ENCODE results near the gene RIPK4.

RIPK4 gene

DNA sequence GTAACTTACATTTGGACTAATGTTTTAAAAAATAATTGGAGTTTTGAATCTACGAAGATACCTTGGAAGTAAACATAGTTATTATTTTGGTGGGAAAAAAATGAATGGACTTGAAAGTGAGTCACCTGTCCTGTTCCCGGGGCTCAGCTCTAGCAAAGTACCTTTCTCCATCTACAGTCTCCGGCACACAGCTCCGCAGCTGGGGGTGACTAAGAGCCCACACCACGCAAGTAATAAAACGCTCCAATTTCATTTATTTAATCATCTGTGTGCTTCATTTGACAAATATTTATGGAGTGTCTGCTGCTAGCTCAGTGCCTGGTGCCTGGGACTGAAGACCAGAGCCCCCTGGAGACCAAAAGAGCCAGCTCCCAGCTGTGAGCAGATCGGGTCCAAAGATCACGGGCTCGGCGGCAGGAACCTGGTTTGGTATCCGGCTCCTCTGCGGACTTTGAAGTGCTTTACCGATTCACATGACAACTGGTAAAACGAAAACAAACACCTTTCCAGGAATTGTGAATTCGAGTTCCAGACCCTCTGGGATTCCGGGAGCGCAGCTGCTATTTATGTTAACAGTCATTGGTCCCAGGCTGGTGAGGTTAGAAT lies 1.7 kb upstream of the RIPK4 start:
- peak in 1 of 2 donors; percentile 9 for DNase-seq

DNA sequence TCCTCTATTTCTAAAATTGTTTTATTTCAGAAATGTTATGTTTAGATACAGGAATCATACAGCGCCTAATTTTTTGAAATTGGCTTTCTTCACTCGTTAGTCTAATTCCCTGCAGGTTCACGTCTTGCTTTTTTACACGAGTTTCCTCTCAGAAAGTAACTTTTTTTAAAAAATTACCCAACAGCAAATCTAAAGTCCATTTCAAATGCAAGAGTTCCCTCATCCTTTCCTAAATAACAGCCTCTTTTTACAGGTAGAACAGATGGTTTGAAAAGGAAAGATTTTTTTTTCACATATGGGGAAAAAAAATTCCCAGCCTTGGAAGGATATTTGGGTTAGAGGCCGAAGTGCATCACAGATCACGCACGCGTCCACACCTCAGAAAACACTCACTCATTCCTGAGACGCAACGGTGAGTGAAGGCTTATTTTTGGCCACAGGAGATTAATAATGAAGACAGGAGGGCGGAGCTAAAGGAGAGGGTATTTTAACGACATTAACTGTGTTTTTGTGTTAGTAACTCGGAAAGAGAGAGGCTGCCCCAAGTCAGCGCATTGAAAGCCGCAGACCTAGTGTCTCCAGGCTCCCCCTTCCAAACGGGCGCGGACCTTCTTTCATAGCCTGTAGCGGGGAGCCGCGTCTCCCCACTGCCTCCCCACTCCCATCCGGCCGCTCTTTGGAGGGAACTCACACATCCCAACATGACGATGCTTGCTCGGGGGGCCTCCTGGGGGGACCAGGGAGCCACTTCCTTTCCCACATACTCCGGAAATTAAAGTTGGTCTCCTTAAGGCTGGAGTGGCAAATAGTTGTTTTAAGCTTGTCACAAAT lies 969 bp upstream of the RIPK4 start:
- no peak for DNase-seq

DNA sequence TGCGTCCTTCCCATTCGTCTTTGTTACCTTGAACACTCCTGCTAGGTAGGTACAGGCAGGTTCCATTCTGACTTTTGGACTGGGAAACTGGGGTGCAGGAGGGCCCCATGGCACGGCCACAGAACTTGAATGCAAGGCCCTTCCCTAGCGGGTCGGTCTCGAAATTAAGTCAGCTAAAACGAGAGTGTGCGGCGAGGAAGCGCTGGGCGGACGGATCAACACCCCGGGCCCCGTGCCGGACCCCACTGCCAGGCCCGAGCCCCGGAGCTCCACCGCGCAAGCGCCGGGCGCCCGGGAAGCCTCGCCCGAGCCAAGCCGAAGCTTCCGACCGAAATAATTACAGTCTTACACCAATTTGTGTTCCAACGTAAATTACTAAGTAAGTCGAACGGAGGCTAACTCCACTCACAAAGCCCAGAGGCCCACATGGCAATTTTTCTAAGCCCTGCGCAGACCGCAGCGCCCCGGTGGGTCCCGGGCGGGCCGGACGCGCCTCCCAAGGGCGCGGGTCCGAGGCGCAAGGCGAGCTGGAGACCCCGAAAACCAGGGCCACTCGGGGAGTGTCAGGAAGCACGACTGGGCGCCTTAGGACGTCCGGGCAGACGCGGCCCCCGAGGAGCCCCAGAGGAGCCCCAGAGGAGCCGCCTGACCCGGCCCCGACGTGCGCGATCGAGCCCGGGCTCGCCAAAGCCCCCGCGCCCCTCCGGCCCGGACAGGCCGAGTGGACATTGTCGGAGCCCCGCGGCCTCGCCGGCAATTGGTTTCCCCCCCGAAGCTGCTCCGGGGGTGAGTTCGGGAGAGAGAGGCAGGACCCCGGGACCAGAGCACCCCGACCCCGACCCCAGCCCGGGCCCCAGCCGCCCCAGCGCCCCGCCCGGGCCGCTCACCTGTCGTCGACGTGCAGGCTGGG lies 624 bp downstream of the RIPK4 start:
- no peak for DNase-seq

DNA sequence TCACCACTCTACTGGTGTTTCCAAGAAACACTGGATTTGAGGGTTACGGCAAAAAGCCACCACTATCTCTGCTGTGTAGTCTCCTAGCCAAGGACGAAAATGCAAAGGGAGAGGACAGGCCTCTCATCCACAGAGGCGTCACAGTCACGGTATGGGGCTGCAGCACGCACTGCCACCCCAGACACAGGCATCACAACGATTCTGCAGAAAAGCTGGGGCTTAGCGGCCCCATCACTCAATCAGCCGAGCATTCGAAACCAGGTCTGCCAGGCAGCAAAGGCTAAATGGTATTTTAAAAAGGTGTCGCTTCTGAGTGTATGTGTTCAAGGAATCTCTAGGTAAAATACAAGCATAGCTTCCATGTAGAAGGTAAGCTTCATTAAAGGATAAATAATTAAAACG lies 1.4 kb downstream of the RIPK4 start:
- DNase-seq, result no peak

DNA sequence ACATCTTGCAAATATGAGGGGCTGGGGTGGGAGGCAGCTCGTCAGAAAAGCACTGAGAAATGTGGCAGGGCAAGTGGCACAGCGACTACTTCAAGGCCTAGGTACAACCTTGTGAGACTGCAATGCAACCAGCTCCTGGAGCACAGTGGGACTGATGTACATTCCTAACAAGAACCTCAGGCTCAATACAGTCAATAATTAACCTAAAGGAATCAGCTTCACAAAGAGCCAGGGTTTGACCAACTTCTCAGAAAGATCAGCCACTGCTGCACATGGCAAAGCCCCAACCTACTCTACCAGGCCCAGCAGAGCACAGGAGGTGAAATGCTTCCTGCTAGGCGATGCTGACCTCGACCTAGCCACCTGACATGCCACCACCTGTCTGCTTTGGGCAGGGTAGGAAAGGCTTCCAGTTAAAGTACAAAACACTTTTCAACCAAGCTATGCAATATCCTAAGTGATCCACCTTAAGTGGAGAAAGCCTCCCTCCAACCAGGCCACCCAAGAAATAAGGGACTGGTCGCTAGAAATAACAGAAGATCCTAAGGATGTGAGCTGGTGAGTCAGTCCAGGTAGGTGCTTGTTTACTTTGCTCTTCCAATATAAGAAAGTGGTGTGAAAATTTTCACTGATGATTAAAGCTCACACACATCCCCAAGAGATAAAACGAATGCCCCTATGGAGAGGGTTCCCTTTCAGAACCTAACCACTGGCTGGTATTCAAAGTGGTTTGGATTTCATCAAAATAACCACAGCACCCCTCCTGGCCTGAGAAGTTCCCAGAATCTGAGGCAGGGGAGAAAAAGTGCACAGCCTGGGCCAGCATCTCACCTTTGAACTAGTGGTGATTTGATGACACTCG lies 2.1 kb downstream of the RIPK4 start:
- no peak for DNase-seq

DNA sequence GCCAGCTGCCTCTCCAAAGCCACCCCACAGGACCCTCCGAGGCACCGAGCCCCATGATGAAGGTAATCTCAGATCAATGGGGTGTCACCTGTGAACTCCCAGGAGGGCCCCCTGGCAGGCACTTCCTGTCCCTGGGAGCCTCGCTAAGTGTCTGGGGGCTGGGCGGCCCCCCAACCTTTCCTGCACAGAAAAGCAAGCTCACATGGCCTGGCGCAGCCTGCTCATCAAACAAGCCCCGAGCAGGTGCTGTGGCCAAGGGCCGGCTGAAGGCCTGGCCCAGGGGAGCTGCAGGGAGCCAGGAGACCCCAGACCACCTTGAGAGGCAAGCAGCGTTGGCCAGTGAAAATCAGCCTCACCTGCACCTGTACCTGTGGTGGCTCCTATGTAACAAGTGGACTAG lies 2.9 kb downstream of the RIPK4 start:
- no peak for DNase-seq

DNA sequence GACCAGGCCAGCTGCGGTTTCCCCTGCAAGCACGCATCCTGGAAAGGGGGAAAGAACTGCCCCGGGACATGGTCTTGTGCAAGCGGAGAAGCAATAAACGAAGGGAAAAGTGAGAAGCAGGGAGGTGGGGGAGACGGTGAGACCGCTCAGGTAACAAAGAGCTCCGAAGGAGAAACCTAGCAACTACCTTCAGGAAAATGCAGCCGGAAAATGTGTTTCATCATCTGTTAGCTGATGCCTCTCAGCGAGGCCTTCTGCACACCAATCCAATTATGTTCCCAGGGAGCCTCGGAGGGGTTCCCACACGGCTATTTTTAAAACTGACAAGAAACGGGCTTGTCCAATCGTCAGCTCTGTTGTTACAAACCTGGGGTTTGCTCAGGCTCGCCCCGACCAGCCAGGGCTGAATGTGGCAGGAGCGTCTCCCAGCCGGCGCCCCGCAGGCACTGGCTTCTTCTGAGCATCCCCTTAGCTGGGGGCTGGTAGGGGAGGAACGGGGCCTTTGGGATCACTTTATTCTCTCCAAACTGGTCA lies 3.4 kb downstream of the RIPK4 start:
- no peak for DNase-seq

DNA sequence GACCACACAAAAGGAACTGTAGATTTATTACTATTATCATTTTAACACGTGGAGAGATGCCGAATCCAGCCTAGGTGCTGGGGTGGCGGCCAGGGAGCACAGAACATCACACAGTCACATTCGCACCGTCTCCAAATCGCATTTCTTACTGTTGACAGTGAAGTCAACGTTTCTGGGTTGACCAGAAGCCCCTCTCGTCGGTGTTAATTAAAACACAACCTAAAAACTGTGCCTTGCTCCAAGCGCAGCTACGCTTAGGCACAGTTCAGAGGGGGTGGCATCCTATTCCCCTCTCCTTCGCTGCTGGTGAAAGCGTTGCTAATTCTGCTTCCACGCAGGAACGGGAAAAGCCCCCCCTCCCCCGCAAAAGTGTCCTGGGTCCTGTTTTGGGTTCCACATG lies 4.1 kb downstream of the RIPK4 start:
- DNase-seq, result no peak

DNA sequence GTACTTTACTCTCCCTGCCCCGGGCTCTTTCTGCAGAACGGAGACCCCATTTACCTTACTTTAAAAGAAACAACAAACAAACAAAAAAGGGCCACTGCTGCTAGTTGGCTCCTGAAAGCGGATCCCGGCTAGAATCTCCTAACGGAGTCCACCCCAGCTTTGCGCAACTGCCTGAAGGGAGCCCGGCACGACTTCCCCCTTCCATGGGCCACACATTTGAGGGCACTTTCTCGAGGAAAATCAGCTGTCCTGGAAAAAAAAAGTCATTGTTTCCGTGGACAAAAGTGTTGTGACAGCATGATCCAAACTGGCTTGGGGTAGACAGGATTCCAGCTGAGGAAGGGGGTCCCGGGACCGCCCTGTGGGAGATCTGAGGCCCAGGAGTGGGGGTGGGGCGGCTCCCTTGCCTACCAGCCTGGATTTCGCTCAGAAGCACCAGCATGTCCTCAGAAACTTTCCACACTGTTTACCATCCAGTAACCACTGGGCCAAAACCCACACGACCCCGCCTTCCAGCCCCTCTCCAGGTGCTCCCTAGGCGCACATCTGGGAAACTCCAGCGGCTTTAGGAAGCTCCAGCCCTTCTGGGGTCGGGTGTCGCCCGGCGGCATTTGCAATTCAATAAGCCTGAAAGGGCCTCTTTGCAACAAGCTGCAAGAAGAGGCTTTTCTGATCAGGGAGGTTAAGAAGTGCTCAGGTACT lies 4.8 kb downstream of the RIPK4 start:
- no peak for DNase-seq

DNA sequence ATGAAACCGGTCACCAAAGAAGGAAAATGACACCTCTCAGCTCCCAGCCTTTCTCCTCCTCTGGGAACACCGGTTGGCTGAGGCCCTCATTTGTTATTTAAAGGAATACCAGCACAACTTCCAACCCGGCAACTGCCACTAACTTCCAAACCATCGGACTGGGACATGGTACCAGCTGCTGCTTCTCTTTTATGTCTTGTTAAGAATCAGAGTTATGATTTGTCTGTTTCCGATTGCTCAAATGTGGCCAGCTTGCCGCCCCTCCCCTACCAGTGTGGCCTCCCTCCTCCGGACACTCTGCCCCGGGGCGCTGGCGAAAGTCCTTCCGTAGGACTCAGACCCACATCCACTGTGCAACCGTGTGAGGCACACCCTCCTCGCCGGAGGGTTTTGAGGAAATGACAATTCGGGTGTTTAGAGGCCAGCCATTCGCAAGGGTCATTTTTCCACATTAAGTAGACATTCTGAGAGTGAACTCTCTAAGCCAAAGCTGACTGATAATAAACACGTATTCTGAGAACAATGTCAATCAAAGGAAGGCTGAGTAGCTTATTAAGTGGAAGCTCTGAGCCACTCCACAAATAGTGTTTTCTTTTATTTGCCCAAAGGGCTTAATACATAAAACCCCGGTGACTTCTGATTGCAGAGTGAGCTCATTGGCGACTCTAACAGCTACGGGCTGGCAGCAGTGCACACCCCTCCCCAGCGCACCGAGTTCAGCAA lies 5.5 kb downstream of the RIPK4 start:
- DNase-seq, result no peak

DNA sequence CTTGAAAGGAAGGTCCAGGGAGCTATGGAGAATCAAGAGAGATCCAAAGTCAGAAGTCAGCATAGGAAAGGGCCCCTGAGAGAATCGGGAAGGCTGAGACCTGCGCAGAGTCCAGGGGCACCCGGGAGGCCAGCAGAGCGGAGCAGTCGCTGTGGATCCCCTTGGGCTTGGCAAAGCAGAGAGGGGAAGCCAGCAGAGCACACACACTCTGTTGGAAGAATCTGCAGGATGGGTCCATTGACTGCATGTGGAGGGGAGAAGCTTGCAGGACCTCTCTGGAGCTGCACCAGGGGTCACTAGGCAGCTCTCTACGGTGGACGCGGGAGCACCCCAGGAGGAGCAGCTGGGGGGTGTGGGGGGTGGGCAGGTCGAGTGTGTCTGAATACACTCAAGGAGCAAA lies 6.4 kb downstream of the RIPK4 start:
- DNase-seq, result no peak

DNA sequence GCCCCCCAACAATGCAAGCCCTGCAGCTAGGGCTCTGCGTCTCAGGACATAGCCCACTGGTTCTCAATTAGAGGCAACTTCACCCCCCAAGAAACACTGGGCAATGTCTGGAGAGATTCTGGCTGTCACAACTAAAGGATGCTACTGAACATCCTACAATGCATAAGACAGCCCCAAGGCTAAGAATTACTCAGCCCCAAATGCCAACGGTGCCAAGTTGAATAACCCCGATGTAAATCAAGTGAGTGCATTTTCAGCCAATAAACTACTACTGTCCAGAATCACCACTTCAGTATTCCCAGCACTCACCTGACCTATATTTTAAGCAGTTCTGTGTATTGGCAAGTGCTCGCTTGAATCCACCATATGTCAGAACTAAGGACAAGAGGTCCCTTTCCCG lies 6.9 kb downstream of the RIPK4 start:
- no peak for DNase-seq

DNA sequence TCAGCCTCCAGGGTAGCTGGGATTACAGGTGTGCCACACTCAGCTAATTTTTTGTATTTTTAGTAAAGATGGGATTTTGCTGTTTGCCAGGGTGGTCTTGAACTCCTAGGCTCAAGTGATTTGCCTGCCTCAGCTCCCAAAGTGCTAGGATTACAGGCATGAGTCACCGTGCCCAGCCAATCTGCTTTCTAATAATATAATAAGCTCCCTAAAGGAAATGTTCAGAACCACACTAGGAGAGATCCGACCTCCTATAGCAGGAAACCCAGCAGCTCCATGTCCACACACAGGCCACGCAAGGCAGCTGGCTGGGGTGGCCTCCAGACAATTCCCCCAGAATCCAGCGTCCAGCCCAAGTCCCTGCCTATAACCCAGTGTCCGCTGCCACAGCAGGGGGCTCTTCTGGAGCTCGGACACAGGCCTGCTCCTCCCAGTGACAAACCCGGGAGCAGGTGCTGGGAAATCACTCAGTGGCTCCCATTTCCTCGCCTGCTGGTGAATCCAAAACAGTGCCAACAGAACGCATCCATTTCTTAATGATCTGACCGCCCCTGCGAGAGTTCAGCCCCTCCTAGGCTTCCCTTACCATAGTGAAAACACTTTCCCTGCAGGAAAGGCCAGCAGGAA lies 7.5 kb downstream of the RIPK4 start:
- DNase-seq, result no peak

DNA sequence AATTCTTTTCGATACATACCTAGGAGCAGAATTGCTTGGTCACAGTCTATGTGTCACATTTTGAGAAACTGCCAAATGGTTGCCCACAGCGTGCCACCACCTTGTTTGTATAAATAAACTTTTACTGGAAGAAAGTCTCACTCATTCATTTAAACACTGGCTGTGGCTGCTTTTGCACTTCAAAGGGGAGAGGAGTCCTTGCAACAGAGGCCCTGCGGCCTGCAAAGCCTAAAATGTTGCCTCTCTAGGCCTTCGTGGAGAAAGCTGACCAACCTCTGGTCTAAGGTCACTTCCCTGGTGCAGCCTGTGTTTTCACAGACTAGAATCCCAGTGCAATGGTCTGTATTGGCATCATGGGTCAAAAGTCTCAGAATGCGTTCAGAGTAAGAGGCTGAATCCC lies 8.3 kb downstream of the RIPK4 start:
- DNase-seq, result no peak

DNA sequence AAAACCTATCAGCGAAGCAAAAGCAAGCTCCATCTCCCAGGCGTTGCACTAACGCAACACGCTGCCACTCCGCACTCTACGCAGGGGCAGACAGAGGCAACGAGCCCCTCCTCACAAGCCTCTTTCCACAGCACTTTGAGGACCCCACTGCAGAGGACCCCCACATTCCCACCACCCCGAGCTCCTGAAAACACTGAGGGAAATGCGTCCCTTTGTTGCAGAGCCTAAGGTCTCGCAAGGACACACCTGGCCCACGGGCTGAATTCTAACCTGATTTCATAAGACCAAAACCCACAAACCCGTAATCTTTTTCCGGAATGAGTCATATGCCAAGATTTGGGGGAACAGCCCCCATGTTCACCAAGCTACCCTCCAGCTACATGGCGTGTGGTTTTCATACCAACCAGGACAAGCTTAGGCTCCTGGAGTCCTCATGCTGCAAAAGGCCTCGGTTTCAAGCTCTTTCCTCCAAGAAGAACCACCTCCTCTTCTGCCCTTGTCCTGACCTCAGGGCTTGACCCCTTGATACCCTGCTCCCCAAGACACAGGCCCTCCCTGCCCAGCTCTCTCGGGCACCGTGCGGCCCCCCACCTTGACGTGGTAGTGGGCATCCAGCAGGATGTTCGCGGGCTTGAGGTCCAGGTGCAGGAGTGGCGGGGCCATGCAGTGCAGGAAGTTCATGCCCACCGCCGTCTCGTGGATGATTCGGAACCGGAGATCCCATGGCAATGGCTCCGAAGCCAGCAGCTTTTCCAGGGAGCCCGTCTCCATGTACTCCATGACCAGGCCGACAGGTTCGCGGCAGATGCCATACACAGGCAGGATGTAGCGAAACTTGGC lies 10.7 kb downstream of the RIPK4 start:
- DNase-seq, result no peak

DNA sequence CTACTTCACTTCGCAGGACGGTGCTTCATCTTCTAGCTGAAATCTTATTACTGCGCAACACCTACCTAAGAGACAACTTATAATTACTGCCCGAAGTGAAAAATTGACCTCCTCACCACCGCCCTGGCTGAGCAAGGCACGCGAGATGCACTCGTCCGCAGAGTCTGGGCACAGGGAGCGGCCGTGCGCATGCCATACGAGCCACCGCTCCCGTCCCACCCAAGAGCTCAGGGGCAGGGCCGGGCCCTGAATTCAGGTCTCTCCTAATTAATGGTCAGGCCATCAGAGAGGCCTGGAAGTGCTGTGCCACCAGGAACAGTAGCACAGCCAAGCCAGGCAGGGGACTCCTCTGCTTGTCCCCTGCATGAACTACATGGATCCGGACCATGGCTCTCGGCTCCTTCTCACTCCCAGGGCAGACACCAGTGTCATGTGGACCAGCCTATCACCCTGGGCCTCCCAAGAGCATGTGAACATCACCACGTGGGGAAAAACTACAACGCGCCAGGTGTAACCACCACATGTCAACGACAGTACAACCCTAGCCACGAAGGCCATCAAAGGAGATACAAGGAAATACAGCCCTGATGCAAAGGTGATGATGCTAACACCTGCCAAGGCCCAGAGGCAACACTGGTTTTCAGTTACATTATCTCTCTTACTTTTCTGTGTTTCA lies 11.5 kb downstream of the RIPK4 start:
- no peak for DNase-seq

DNA sequence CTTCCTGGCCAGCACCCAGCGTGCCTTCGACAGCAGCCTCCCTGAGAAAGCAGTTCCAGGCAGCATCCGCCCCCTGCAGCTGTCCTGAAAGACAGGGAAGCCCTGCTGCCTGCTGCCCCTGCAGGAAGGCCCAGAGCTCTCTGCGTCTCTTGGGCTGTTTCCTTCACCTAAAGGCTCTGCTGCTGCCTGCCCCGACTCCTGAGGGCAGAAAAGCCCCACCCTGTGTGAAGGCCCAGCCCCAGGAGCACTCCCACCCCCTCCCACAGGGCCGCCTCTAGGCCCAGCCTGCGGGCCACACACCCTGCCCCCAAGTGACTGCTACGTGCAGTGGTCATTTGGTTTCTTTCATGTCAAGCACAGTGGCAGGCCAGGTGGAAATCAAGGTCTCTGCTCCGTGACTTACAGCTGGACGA lies 12.4 kb downstream of the RIPK4 start:
- no peak for DNase-seq

DNA sequence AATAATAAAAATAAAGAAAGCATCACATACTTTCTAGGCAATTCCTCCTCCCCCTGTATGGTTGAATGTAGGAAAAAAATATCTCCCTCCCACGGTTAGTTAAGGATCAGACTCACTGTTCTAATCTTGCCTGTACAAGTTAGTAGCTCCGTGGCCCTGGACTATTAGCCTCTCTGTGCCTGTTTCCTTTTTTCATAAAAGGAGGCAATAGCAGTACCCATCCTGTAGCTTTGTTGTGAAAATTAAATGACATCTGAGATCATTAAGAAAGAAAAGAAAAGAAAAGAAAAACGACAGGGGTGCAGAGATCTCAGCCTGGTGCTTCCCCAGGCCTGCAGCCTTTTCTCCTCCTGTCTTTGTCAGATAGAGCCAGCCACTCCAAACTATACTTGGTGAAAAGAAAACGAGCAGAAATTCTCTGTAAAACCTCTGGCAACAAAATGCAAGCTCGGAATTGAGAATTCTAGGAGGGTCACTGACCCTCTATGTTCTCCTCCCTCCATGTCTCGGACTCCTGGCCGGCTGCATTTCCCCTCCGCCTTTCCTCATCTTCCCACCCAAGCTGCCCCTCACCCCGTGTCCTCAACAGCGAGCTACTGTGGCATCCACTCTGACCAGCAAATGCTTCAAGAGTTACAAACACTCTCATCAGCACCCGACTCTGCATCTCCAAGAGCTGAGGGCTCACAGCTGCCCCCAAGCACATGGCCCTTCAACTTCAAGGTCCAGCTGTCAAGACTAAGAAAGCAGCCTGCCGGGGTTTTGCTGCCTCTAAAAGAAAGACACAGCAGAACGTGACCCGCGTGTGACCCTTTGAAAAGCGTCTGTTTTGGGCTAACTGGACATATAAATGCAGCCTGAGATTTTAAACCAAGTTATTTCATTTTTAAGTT lies 13.6 kb downstream of the RIPK4 start:
- no peak for DNase-seq

Measured in stimulated activated CD4-positive, alpha-beta T cell treated with anti-CD3 and anti-CD28 coated beads, Interleukin-2, amount 100 ng/mL, for 48 hours (primary cell).